Activated CD4-positive, alpha-beta T cell treated with anti-CD3 and anti-CD28 coated beads for 36 hours (primary cell): ENCODE measurements around the gene MS4A5. TPM values are rescaled to one million over a fixed set of nuclear protein-coding genes. Genes with fewer than 3 reads are reported as not detected.

Source experiments
- ATAC-seq: fragments of 200-7000 bp; cut with Tn5 transposase; one replicate; pipeline ENCODE4 v1.10.0; 2021; ENCODE audit warnings: mild to moderate bottlenecking, moderate library complexity
- CTCF ChIA-PET: fragments of 350-600 bp; sonication (Branson Sonifier 250); formaldehyde crosslinking; loops from one replicate; lab custom pipeline; 2021; ENCODE audit warnings: antibody characterized with exemption; lab: Charles Lee
- POLR2A ChIA-PET: fragments of 350-600 bp; sonication (Branson Sonifier 250); formaldehyde crosslinking; loops from one replicate; lab custom pipeline; 2021; ENCODE audit warnings: antibody characterized with exemption, inconsistent platforms; lab: Charles Lee
- DNase-seq: peaks from one replicate; pipeline ENCODE4 v3.0.0-alpha.2; 2020
- H3K27ac Mint-ChIP-seq: one replicate; pipeline ENCODE4 v1.8.0; 2021; ENCODE audit warnings: mixed read lengths
- H3K27me3 Mint-ChIP-seq: one replicate; pipeline ENCODE4 v1.8.0; 2021; ENCODE audit warnings: mixed read lengths
- H3K36me3 Mint-ChIP-seq: one replicate; pipeline ENCODE4 v1.8.0; 2021; ENCODE audit warnings: low read depth, mixed read lengths
- H3K4me1 Mint-ChIP-seq: one replicate; pipeline ENCODE4 v1.8.0; 2021; ENCODE audit warnings: mixed read lengths
- H3K4me3 Mint-ChIP-seq: one replicate; pipeline ENCODE4 v1.8.0; 2021; ENCODE audit warnings: mild to moderate bottlenecking, moderate library complexity, mixed read lengths
- H3K9me3 Mint-ChIP-seq: one replicate; pipeline ENCODE4 v1.8.0; 2021; ENCODE audit warnings: low read depth, mixed read lengths
- intact Hi-C, 2 experiments: fragments of 100-400 bp; cut with DNase I in 1 of 2; cut with micrococcal nuclease in 1 of 2; formaldehyde crosslinking; loops; one replicate each; pipeline versions ENCODE4 v1.14.2 to v1.15.1; 2022 to 2024; cut with DNase I, micrococcal nuclease
- total RNA-seq, 2 experiments: library from RNA; stranded (reverse); gene quantifications; one replicate each; pipeline ENCODE4 v1.2.3, GENCODE V29; 2021

Gene MS4A5
- total RNA-seq, 2 experiments from 2014 or later: not detected

- H3K27ac Mint-ChIP-seq: no peak overlapping the region
- H3K9me3 Mint-ChIP-seq: no peaks in the 10 kb centered on the region
- ATAC-seq: no peak
- ChIA-PET POLR2A (no interaction called here), CTCF (interaction anchor here (0.5 kb wide), 1 partner anchor 1173 kb away, joined by 3 read pairs; no protein-coding TSS in a partner anchor)
- no peak for DNase-seq
- no peak overlapping the region for H3K4me3 Mint-ChIP-seq
- peaks cover 7% of the 10 kb centered on the region for H3K27me3 Mint-ChIP-seq
- no peaks in the 10 kb centered on the region for H3K36me3 Mint-ChIP-seq
- intact Hi-C loops: loop anchor here in 1 of 2 experiments (10.0 kb wide), 1 partner anchor 218 kb away; no protein-coding TSS in a partner anchor
- peaks cover 3% of the 10 kb centered on the region for H3K4me1 Mint-ChIP-seq
Measured at GRCh38 chr11:60482361-60482760, 53.0 kb downstream of the MS4A5 start.

- ATAC-seq (peak; percentile 74), DNase-seq (peak; percentile 46)
- H3K9me3 Mint-ChIP-seq: no peaks in the 10 kb centered on the region
- H3K4me1 Mint-ChIP-seq: peaks cover 3% of the 10 kb centered on the region
- H3K27ac Mint-ChIP-seq: no peak overlapping the region
- intact Hi-C loops: loop anchor here (1.0 to 10.0 kb wide), 5 partner anchors 122 to 221 kb away; no protein-coding TSS in a partner anchor
- POLR2A ChIA-PET: no interaction called here
- CTCF ChIA-PET: no interaction called here
- no peaks in the 10 kb centered on the region for H3K36me3 Mint-ChIP-seq
- H3K27me3 Mint-ChIP-seq: peaks cover 2% of the 10 kb centered on the region
- H3K4me3 Mint-ChIP-seq: no peak overlapping the region
Measured at GRCh38 chr11:60485987-60486386, 56.6 kb downstream of the MS4A5 start.

- no peak for ATAC-seq
- H3K27ac Mint-ChIP-seq: no peak within 1 kb of the TSS
- peaks cover 14% of the 10 kb centered on the region for H3K27me3 Mint-ChIP-seq
- CTCF ChIA-PET: no interaction called here
- intact Hi-C loops: no loop called here
- no peaks in the 10 kb centered on the region for H3K36me3 Mint-ChIP-seq
- no peaks in the 10 kb centered on the region for H3K9me3 Mint-ChIP-seq
- H3K4me3 Mint-ChIP-seq: no peak within 1 kb of the TSS
- H3K4me1 Mint-ChIP-seq: no peaks in the 10 kb centered on the region
- no peak for DNase-seq
- POLR2A ChIA-PET: interaction anchor here (0.7 kb wide), 1 partner anchor 824 kb away, joined by 5 read pairs; the partner anchor contains the start of gene PATL1
Measured at GRCh38 chr11:60492488-60493009, 63.2 kb downstream of the MS4A5 start, which contains the start of gene MS4A12. MS4A12 (plus strand) TSS chr11:60492778; CDS start chr11:60497319, 4,541 bp downstream.

- CTCF ChIA-PET: no interaction called here
- no peaks in the 10 kb centered on the region for H3K4me1 Mint-ChIP-seq
- H3K27ac Mint-ChIP-seq: no peak overlapping the region
- POLR2A ChIA-PET: no interaction called here
- DNase-seq (no peak), ATAC-seq (no peak)
- H3K27me3 Mint-ChIP-seq: peaks cover 16% of the 10 kb centered on the region
- no peaks in the 10 kb centered on the region for H3K9me3 Mint-ChIP-seq
- no peaks in the 10 kb centered on the region for H3K36me3 Mint-ChIP-seq
- intact Hi-C loops: no loop called here
- no peak overlapping the region for H3K4me3 Mint-ChIP-seq
Measured at GRCh38 chr11:60493454-60493853, 64.1 kb downstream of the MS4A5 start.

Other genes starting within 250 kb of the MS4A5 start
- not detected for gene MS4A6A, start 246.5 kb upstream of the MS4A5 start, total RNA-seq
- gene MS4A4E, start 186.4 kb upstream of the MS4A5 start, total RNA-seq: not detected
- gene MS4A4A, start 148.9 kb upstream of the MS4A5 start, total RNA-seq: not detected
- not detected for gene MS4A6E, start 102.3 kb upstream of the MS4A5 start, total RNA-seq
- not detected for gene MS4A7, start 51.0 kb upstream of the MS4A5 start, total RNA-seq
- gene MS4A14, start 33.1 kb upstream of the MS4A5 start, total RNA-seq: not detected
- not detected for gene MS4A1, start 26.3 kb downstream of the MS4A5 start, total RNA-seq
- not detected for gene MS4A12, start 63.2 kb downstream of the MS4A5 start, total RNA-seq
- gene MS4A13, start 85.8 kb downstream of the MS4A5 start, total RNA-seq: not detected